Left lung (tissue), 10 donors: ENCODE measurements around the gene AOPEP. TPM values are rescaled to one million over a fixed set of nuclear protein-coding genes. Genes with fewer than 3 reads are reported as not detected.

Source experiments
- ATAC-seq: fragments of 200-7000 bp; cut with Tn5 transposase; one replicate; pipeline ENCODE4 v1.9.1; 2020; ENCODE audit warnings: moderate library complexity
- DNase-seq, 4 donors: peaks; one replicate each; pipeline ENCODE4 v3.0.0-alpha.2; 2013 to 2020
- H3K27ac ChIP-seq, 2 donors: fragments of 200-600 bp; sonication (generic) in 1 of 2; one replicate each; pipeline versions ENCODE4 v1.5.0 to v1.8.0; 2020 to 2021
- H3K27me3 ChIP-seq, 2 donors: fragments of 200-600 bp; sonication (generic) in 1 of 2; one replicate each; pipeline versions ENCODE4 v1.5.0 to v1.8.0; 2020 to 2021
- H3K36me3 ChIP-seq, 2 donors: fragments of 200-600 bp; sonication (generic) in 1 of 2; one replicate each; pipeline versions ENCODE4 v1.5.0 to v1.8.0; 2020 to 2021
- H3K4me1 ChIP-seq, 2 donors: fragments of 200-600 bp; one replicate each; pipeline ENCODE4 v1.8.0; 2021
- H3K4me3 ChIP-seq, 2 donors: fragments of 200-600 bp; sonication (generic) in 1 of 2; one replicate each; pipeline versions ENCODE4 v1.5.0 to v1.8.0; 2020 to 2021; ENCODE audit warnings: mild to moderate bottlenecking in 1 of 2
- H3K9me3 ChIP-seq, 2 donors: fragments of 200-600 bp; sonication (generic) in 1 of 2; one replicate each; pipeline versions ENCODE4 v1.5.0 to v1.8.0; 2020 to 2021
- intact Hi-C, 2 donors: fragments of 100-400 bp; cut with DNase I; formaldehyde crosslinking; loops; one replicate each; pipeline versions ENCODE4 v1.11.2 to v1.14.2; 2022
- polyA plus RNA-seq, 6 donors: library from polyadenylated mRNA; unstranded; fragments of 120-200 nt; gene quantifications; one replicate each; pipeline ENCODE4 v1.2.1, GENCODE V29; 2013; ENCODE audit not compliant: insufficient read length in 6 of 6
- total RNA-seq, 2 donors: library from RNA; stranded (reverse); fragmentation: NEBNext Ultra II Directional; extraction: Animal tissue kit (Norgen Biotek cat#: 25700); gene quantifications; one replicate each; pipeline ENCODE4 v1.2.1, GENCODE V29; 2021
- TF ChIP-seq, protein P1 (sequence below), 2 donors: fragments of 200-600 bp; sonication (generic) in 1 of 2; IDR thresholded peaks; one replicate each; pipeline versions ENCODE4 v1.5.0 to v1.8.0; 2021; ENCODE audit warnings: antibody characterized with exemption in 2 of 2
- donor health status: DM: no; HTN: yes; CAD: no.
- donor health status: DM: no; HTN: no; CAD: no.

The AOPEP gene
- total and polyA plus RNA-seq, 8 donors: 32.5 to 83.2 (median 39.9) TPM

DNA sequence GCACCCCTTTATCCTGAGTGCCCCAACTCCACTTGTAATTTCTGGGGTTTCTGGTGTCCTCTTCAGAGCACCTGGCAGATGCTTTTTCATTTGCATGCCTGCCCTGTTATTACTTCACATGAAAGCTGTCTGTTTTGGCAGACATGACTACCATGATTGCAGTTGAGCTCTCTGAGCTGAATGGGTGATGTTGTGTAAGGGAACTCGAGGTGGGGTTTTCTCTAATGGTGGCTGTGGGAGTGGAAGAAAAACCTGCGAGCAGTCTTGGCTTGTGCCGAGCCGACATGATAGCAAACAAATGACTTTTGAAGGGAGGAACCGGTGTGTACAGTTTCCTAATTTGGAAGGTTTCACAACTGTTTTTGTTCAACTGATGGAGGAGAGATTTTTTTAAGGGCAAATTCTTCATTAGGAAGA lies 196.2 kb downstream of the AOPEP start:
- no peaks in the 10 kb centered on the region for H3K9me3 ChIP-seq
- ATAC-seq (peak; percentile 6), DNase-seq (no peak)
- H3K4me1 ChIP-seq: peaks cover 27 to 37% of the 10 kb centered on the region in 2 donors
- no peak overlapping the region for H3K4me3 ChIP-seq
- no peaks in the 10 kb centered on the region for H3K36me3 ChIP-seq
- peak overlapping the region; percentile 75 to 92 for H3K27ac ChIP-seq
- no peaks in the 10 kb centered on the region for H3K27me3 ChIP-seq
- TF ChIP-seq, protein P1, sequence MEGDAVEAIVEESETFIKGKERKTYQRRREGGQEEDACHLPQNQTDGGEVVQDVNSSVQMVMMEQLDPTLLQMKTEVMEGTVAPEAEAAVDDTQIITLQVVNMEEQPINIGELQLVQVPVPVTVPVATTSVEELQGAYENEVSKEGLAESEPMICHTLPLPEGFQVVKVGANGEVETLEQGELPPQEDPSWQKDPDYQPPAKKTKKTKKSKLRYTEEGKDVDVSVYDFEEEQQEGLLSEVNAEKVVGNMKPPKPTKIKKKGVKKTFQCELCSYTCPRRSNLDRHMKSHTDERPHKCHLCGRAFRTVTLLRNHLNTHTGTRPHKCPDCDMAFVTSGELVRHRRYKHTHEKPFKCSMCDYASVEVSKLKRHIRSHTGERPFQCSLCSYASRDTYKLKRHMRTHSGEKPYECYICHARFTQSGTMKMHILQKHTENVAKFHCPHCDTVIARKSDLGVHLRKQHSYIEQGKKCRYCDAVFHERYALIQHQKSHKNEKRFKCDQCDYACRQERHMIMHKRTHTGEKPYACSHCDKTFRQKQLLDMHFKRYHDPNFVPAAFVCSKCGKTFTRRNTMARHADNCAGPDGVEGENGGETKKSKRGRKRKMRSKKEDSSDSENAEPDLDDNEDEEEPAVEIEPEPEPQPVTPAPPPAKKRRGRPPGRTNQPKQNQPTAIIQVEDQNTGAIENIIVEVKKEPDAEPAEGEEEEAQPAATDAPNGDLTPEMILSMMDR (IDR thresholded peaks at IDR 0.05): no peak
- intact Hi-C loops: no loop called here

GRCh38 chr9:94923326-94924089 lies 197.0 kb downstream of the AOPEP start:
- ATAC-seq (no peak), DNase-seq (no peak)
- no peak overlapping the region for H3K4me3 ChIP-seq
- intact Hi-C loops: no loop called here
- H3K27ac ChIP-seq: peak overlapping the region; percentile 75 to 92
- TF ChIP-seq, protein P1 (IDR thresholded peaks at IDR 0.05): no peak
- no peaks in the 10 kb centered on the region for H3K36me3 ChIP-seq
- H3K27me3 ChIP-seq: no peaks in the 10 kb centered on the region
- H3K4me1 ChIP-seq: peaks cover 27 to 39% of the 10 kb centered on the region in 2 donors
- no peaks in the 10 kb centered on the region for H3K9me3 ChIP-seq

- TF ChIP-seq, protein P1 (IDR thresholded peaks at IDR 0.05): no peak
- DNase-seq: no peak
- H3K27me3 ChIP-seq: no peaks in the 10 kb centered on the region
- peaks cover 20 to 26% of the 10 kb centered on the region in 2 donors for H3K4me1 ChIP-seq
- H3K4me3 ChIP-seq: no peak overlapping the region
- intact Hi-C loops: no loop called here
- H3K36me3 ChIP-seq: no peaks in the 10 kb centered on the region
- peak overlapping the region; percentile 27 to 33 for H3K27ac ChIP-seq
- H3K9me3 ChIP-seq: no peaks in the 10 kb centered on the region
- peak; percentile 59 for ATAC-seq
Observed at GRCh38 chr9:94925751-94926430, 199.4 kb downstream of the AOPEP start.

DNA sequence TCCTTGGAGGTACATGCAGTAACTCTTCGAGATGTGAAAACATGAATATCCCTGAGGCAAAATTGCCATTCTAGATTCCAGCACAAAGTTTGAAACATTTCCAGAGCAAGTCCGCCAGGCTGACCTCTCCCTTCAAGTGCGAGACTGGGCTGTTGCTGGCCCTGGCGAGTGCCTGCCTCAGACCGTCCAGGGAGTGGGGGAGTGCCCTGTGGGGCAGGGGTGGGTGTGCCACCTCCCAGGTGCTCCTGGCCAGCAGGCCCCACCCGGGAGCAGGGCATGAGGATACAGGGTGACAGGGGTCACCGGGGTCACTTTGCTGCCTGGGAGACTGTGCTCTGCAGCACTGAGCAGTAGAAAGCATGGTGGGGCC lies 199.9 kb downstream of the AOPEP start:
- no peaks in the 10 kb centered on the region for H3K36me3 ChIP-seq
- no peak overlapping the region for H3K4me3 ChIP-seq
- intact Hi-C loops: no loop called here
- DNase-seq (no peak), ATAC-seq (peak; percentile 55)
- TF ChIP-seq, protein P1 (IDR thresholded peaks at IDR 0.05): no peak
- H3K4me1 ChIP-seq: peaks cover 20 to 26% of the 10 kb centered on the region in 2 donors
- peak overlapping the region; percentile 27 to 33 for H3K27ac ChIP-seq
- no peaks in the 10 kb centered on the region for H3K27me3 ChIP-seq
- H3K9me3 ChIP-seq: no peaks in the 10 kb centered on the region

DNA sequence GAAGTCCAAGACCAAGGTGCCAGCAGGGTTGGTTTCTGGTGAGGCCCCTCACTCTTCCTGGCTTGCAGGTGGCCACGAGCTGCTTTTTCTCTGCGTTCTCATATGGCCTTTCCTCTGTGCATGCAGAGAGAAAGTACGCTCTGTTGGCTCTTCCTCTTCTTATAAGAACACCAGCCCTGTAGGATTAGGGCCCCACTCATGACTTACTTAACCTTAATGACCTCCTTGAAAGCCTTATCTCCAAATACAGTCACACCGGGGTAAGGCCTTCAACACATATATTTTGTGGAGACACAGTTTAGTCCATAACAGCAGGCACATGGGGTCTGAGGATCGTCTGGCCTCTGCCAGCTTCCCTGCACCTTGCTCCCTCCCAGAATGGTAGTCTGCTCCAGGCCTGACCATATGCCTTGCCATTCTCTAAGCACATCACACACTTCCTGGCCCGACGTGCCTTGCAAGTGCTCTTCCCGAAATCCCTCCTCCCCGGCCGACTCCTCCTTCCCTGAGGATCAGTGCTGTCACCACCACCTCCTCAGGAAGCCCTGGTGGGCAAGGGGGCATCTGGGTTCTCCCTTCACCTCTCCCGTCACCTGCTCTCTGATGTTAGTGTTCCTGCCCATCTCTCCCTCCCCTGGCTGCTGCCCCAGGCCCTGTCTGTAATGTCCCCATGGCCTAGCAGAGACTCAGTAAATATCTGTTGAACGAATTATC lies 200.7 kb downstream of the AOPEP start:
- Histone ChIP-seq H3K4me3 (no peak overlapping the region), H3K27me3 (no peaks in the 10 kb centered on the region), H3K27ac (peak overlapping the region; percentile 27 to 33), H3K4me1 (peaks cover 13 to 22% of the 10 kb centered on the region in 2 donors), H3K9me3 (no peaks in the 10 kb centered on the region), H3K36me3 (no peaks in the 10 kb centered on the region)
- ATAC-seq (no peak), DNase-seq (no peak)
- intact Hi-C loops: no loop called here
- TF ChIP-seq, protein P1 (IDR thresholded peaks at IDR 0.05): no peak
